Activated CD4-positive, alpha-beta memory T cell treated with anti-CD3 and anti-CD28 coated beads for 36 hours (primary cell): ENCODE measurements around the gene MRPL36. TPM values are rescaled to one million over a fixed set of nuclear protein-coding genes. Genes with fewer than 3 reads are reported as not detected.

ENCODE experiments used
- CTCF ChIA-PET: fragments of 350-600 bp; sonication (Branson Sonifier 250); formaldehyde crosslinking; loops from one replicate; lab custom pipeline; 2021; ENCODE audit warnings: antibody characterized with exemption, inconsistent platforms; lab: Charles Lee
- POLR2A ChIA-PET: fragments of 350-600 bp; sonication (Branson Sonifier 250); formaldehyde crosslinking; loops from one replicate; lab custom pipeline; 2021; ENCODE audit warnings: antibody characterized with exemption; lab: Charles Lee
- DNase-seq: peaks from one replicate; pipeline ENCODE4 v3.0.0-alpha.2; 2020
- H3K27ac Mint-ChIP-seq: one replicate; pipeline ENCODE4 v1.8.0; 2021; ENCODE audit warnings: mixed read lengths
- H3K27me3 Mint-ChIP-seq: one replicate; pipeline ENCODE4 v1.8.0; 2021; ENCODE audit warnings: mixed read lengths
- H3K36me3 Mint-ChIP-seq: one replicate; pipeline ENCODE4 v1.8.0; 2021; ENCODE audit warnings: mixed read lengths
- H3K4me1 Mint-ChIP-seq: one replicate; pipeline ENCODE4 v1.8.0; 2021; ENCODE audit warnings: low read depth, mixed read lengths
- H3K4me3 Mint-ChIP-seq: one replicate; pipeline ENCODE4 v1.8.0; 2021; ENCODE audit warnings: mild to moderate bottlenecking, mixed read lengths
- H3K9me3 Mint-ChIP-seq: one replicate; pipeline ENCODE4 v1.8.0; 2021; ENCODE audit warnings: mixed read lengths
- intact Hi-C: fragments of 100-400 bp; cut with micrococcal nuclease; formaldehyde crosslinking; loops from one replicate; pipeline ENCODE4 v1.15.1; 2023
- total RNA-seq, 2 experiments: library from RNA; stranded (reverse); gene quantifications; one replicate each; pipeline ENCODE4 v1.2.3, GENCODE V29; 2021

The MRPL36 gene
- total RNA-seq, 2 experiments from 2014 or later, result 60.8 to 64.7 TPM

DNA sequence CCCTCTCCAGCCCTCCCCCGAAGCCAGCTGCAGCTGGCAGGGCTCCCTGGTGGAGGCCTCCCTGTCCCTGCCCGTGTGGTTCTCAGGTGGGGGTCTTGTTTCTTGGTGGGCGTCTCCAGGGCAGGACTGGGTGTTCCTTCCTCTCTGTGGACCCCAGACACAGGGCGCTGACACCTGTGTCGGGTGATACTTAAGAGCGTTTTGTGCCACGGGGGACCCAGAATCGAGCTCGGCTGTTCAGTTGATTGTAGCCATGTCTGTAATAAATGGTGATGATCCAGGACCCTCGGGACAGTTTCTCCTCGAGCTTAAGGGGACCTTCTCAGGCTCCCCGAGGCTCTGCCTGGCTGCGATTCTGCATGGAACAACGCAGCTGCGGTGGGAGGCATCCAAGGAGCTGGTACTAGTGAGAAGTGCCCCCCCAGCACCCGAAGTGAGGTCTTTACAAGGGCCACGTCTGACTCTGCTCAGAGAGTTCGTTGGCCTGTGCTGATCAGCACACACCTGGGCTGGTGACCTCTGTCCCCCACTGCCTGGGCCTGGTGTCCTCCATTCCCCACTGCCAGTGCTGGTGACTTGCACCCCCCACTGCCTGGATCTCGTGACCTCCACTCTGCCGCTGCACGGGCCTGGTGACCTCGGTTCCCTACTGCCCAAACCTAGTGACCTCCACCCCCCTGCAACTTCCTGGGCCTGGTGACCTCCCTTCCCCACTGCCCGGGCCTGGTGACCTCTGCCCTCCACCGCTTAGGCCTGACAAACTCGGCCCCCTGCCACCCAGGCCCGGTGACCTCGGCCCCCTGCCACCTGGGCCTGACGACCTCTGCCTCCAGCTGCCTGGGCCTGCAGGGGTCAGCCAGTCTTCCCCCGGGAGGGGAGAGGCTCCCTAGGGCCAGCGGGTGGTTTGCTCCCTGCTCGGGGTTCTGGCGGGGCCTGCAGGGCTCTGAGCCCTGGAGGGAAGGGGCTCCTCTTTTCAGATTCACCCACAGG is 37.5 kb upstream of the MRPL36 start:
- peaks cover 11% of the 10 kb centered on the region for H3K27me3 Mint-ChIP-seq
- CTCF ChIA-PET, result no interaction called here
- H3K4me1 Mint-ChIP-seq, result no peaks in the 10 kb centered on the region
- H3K36me3 Mint-ChIP-seq, result no peaks in the 10 kb centered on the region
- POLR2A ChIA-PET, result no interaction called here
- H3K9me3 Mint-ChIP-seq, result no peaks in the 10 kb centered on the region
- DNase-seq, result no peak
- no peak overlapping the region for H3K4me3 Mint-ChIP-seq
- no peak overlapping the region for H3K27ac Mint-ChIP-seq
- intact Hi-C loops, result no loop called here

- intact Hi-C loops, result no loop called here
- no peaks in the 10 kb centered on the region for H3K36me3 Mint-ChIP-seq
- H3K27ac Mint-ChIP-seq, result no peak overlapping the region
- H3K27me3 Mint-ChIP-seq, result peaks cover 10% of the 10 kb centered on the region
- POLR2A ChIA-PET, result no interaction called here
- H3K4me1 Mint-ChIP-seq, result no peaks in the 10 kb centered on the region
- no peak for DNase-seq
- CTCF ChIA-PET, result no interaction called here
- no peaks in the 10 kb centered on the region for H3K9me3 Mint-ChIP-seq
- no peak overlapping the region for H3K4me3 Mint-ChIP-seq
Measured at GRCh38 chr5:1836176-1836890, 36.7 kb upstream of the MRPL36 start.

- H3K27me3 Mint-ChIP-seq, result peaks cover 8% of the 10 kb centered on the region
- POLR2A ChIA-PET, result no interaction called here
- no peak for DNase-seq
- no peak overlapping the region for H3K27ac Mint-ChIP-seq
- no peaks in the 10 kb centered on the region for H3K9me3 Mint-ChIP-seq
- CTCF ChIA-PET, result no interaction called here
- intact Hi-C loops, result no loop called here
- peaks cover 2% of the 10 kb centered on the region for H3K36me3 Mint-ChIP-seq
- no peaks in the 10 kb centered on the region for H3K4me1 Mint-ChIP-seq
- H3K4me3 Mint-ChIP-seq, result no peak overlapping the region
Measured at GRCh38 chr5:1835431-1835830, 35.8 kb upstream of the MRPL36 start.

DNA sequence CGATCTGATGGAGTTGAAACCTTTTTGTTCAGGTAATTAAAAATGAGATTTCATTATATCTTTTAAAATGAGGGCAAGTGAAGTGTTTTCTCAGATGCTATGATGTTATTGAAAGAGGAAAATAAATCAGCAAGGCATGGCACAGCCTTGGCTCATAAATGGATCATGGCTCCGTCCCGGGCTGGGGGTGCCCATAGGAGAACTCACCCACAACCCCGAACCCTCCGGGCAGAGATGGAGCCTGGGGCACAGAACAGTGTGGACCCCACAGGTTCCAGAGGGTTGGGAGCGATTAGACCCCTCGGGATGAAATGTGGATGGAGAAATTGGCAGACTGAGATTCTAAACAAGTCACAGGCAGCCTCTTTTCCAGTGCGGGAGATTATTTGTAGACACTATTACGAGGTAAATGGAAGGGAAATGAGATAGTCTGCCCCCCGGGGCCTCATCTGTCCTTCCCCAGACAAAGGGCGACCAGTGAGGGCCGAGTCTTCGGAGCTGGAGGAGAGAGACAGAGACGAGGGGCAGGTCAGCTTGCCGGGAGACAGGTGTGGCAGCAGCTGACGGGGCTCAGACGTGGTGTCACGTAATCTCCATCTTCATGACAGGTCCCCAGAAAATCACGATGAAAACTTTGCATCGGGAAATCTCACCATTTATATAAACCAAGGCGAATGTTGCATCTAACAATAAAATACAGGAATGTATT is 35.2 kb upstream of the MRPL36 start:
- intact Hi-C loops, result no loop called here
- POLR2A ChIA-PET, result no interaction called here
- CTCF ChIA-PET, result no interaction called here
- H3K36me3 Mint-ChIP-seq, result peaks cover 2% of the 10 kb centered on the region
- H3K27ac Mint-ChIP-seq, result no peak overlapping the region
- no peak for DNase-seq
- no peaks in the 10 kb centered on the region for H3K9me3 Mint-ChIP-seq
- no peaks in the 10 kb centered on the region for H3K4me1 Mint-ChIP-seq
- no peak overlapping the region for H3K4me3 Mint-ChIP-seq
- peaks cover 7% of the 10 kb centered on the region for H3K27me3 Mint-ChIP-seq

DNA sequence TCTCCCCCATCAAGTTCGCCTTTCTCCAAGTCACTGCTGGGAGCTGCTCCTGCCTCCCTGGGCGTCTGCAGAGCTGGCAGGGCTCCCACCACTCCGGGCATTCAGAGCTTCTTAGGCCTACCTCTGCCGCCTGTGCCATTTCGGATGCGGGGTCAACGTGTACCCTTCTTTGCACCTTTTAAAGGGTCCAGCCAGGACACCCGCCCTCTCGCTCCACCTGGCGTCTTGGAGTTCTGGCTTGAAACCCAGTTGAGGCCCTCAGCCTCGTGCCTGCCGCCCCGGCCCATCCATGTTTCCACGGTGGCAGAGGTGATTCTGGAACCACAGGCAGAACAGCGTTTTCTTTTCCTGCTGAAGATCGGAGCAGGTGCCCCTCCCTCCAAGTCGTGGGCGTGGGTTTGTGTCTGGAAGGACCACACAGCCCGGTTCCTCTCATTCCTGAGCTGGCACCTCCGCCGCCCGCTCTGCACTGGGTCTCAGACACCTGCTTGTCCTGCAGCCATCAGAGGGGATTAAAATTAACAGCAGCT is 34.5 kb upstream of the MRPL36 start:
- no peaks in the 10 kb centered on the region for H3K4me1 Mint-ChIP-seq
- peaks cover 2% of the 10 kb centered on the region for H3K36me3 Mint-ChIP-seq
- ChIA-PET POLR2A (no interaction called here), CTCF (no interaction called here)
- no peak overlapping the region for H3K4me3 Mint-ChIP-seq
- no peak overlapping the region for H3K27ac Mint-ChIP-seq
- H3K27me3 Mint-ChIP-seq, result peaks cover 3% of the 10 kb centered on the region
- intact Hi-C loops, result no loop called here
- no peak for DNase-seq
- no peaks in the 10 kb centered on the region for H3K9me3 Mint-ChIP-seq

GRCh38 chr5:1833264-1834021 is 33.8 kb upstream of the MRPL36 start:
- Mint-ChIP-seq H3K9me3 (no peaks in the 10 kb centered on the region), H3K36me3 (peaks cover 2% of the 10 kb centered on the region), H3K4me3 (no peak overlapping the region), H3K4me1 (no peaks in the 10 kb centered on the region), H3K27me3 (peaks cover 2% of the 10 kb centered on the region), H3K27ac (no peak overlapping the region)
- intact Hi-C loops, result no loop called here
- CTCF ChIA-PET, result no interaction called here
- DNase-seq, result no peak
- POLR2A ChIA-PET, result interaction anchor here (0.5 kb wide), 1 partner anchor 459 kb away, joined by 3 read pairs; no protein-coding TSS in a partner anchor

- no peak overlapping the region for H3K4me3 Mint-ChIP-seq
- no peaks in the 10 kb centered on the region for H3K9me3 Mint-ChIP-seq
- DNase-seq, result no peak
- ChIA-PET CTCF (no interaction called here), POLR2A (no interaction called here)
- intact Hi-C loops, result no loop called here
- H3K27ac Mint-ChIP-seq, result no peak overlapping the region
- peaks cover 2% of the 10 kb centered on the region for H3K36me3 Mint-ChIP-seq
- H3K4me1 Mint-ChIP-seq, result no peaks in the 10 kb centered on the region
- H3K27me3 Mint-ChIP-seq, result peaks cover 2% of the 10 kb centered on the region
Measured at GRCh38 chr5:1832511-1833250, 33.0 kb upstream of the MRPL36 start.

DNA sequence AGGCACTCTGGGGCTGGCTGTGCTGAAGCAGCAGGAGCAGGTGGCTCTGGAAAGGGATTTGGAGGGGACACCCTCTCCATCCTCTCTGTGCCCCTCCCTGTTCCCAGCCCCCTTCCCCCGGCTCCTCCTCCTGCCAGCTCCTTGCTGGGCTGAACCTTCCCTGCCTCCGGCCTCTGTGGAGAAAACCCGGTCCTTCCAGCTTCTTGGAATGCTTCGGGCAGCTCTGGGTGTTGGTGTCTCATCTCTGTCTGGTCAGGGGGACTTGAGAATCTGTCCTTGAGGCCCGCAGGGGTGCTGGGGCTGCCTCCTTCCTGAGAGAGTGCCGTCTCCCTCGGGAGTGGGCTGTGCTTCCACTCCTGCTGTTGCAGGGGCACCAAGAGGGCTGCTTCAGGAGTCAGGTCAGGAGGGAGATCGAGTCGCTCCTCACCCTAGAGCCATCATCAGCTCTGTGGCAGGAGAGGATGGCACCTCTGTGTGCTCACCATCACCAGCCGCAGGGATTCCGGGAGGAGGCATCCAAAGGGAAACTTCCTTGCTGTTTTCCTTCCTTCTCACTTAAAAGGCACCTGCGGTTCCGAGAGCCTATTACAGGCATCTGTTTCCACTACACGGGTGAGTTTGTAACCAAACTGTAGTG is 32.2 kb upstream of the MRPL36 start:
- peaks cover 2% of the 10 kb centered on the region for H3K36me3 Mint-ChIP-seq
- H3K27me3 Mint-ChIP-seq, result peaks cover under 1% of the 10 kb centered on the region
- no peaks in the 10 kb centered on the region for H3K4me1 Mint-ChIP-seq
- no peak overlapping the region for H3K4me3 Mint-ChIP-seq
- intact Hi-C loops, result no loop called here
- no peaks in the 10 kb centered on the region for H3K9me3 Mint-ChIP-seq
- no peak overlapping the region for H3K27ac Mint-ChIP-seq
- POLR2A ChIA-PET, result no interaction called here
- no peak for DNase-seq
- CTCF ChIA-PET, result no interaction called here

DNA sequence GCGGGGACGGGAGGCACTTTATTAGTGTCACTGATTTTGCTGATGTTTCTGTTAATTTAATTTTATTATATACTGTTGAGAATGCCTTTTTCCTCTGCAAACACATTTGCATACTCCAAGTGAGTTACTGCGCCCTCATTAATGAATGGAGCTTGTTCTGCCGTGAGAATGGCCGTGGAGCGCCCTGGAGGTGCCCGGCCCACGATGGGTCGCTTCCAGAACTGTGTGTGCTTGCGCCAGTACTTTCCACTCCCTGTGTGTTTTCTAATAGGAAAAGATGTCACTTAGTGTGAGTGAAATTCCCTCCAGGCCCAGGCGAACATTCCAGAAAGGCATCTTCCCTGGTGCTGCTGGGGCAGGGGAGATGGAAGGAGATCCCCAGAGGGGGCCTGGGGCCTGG is 31.6 kb upstream of the MRPL36 start:
- no peaks in the 10 kb centered on the region for H3K9me3 Mint-ChIP-seq
- peaks cover 2% of the 10 kb centered on the region for H3K36me3 Mint-ChIP-seq
- H3K27me3 Mint-ChIP-seq, result no peaks in the 10 kb centered on the region
- H3K4me1 Mint-ChIP-seq, result no peaks in the 10 kb centered on the region
- no peak overlapping the region for H3K4me3 Mint-ChIP-seq
- POLR2A ChIA-PET, result no interaction called here
- intact Hi-C loops, result no loop called here
- DNase-seq, result no peak
- no peak overlapping the region for H3K27ac Mint-ChIP-seq
- CTCF ChIA-PET, result no interaction called here

DNA sequence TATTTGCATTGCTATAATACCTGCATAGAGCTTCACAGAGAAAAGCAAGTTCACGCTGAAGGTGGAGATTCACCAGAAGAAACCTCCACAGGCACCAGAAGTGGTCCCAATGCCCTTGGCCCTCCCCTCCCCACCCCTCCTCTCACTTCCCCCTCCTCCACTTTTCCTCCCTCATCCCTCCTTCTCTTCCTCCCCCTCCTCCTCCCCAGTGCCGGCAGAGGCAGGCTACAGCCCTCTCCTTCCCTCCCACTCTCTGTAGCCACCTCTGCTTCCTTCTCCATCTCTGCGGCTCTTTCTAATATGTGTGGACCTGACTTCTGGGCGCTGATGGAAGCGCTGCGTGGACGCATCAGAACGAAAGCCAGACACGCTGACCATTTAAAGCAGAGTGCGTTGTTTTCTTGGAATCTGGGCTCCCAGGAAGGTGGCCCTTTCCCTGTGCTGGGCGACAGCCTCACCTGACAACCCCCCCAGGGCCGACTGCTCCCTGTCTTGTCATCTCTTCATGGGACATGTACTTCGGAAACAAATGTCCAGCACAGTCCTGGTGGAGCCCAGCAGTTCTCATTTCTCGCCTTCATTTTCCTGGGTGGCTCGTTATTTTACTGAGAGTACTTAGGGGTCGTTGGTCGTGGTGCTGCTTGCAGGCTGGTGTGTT is 31.1 kb upstream of the MRPL36 start:
- ChIA-PET POLR2A (no interaction called here), CTCF (no interaction called here)
- H3K27me3 Mint-ChIP-seq, result no peaks in the 10 kb centered on the region
- DNase-seq, result no peak
- H3K4me1 Mint-ChIP-seq, result no peaks in the 10 kb centered on the region
- no peak overlapping the region for H3K27ac Mint-ChIP-seq
- H3K36me3 Mint-ChIP-seq, result peaks cover 2% of the 10 kb centered on the region
- H3K4me3 Mint-ChIP-seq, result no peak overlapping the region
- intact Hi-C loops, result no loop called here
- H3K9me3 Mint-ChIP-seq, result no peaks in the 10 kb centered on the region
